Ovary (tissue), 9 donors: ENCODE data around the gene FLYWCH1. TPM values are rescaled to one million over a fixed set of nuclear protein-coding genes. Genes with fewer than 3 reads are reported as not detected.

Experiments used
- DNase-seq, 5 donors: peaks; one replicate each; pipeline ENCODE4 v3.0.0-alpha.2; 2019 to 2020
- H3K27ac ChIP-seq, 2 donors: fragments of 200-600 bp; one replicate each; pipeline versions ENCODE4 v1.5.1 to v1.8.0; 2019 to 2022
- H3K27me3 ChIP-seq: fragments of 200-600 bp; one replicate; pipeline ENCODE4 v1.8.0; 2022
- H3K36me3 ChIP-seq: fragments of 200-600 bp; sonication (generic); one replicate; pipeline ENCODE4 v1.5.1; 2019
- H3K4me1 ChIP-seq: one replicate; pipeline ENCODE4 v1.8.1; 2013; ENCODE audit warnings: mild to moderate bottlenecking, moderate library complexity; ENCODE audit not compliant: insufficient read depth
- H3K4me3 ChIP-seq: fragments of 200-600 bp; sonication (generic); one replicate; pipeline ENCODE4 v1.5.1; 2017
- H3K9me3 ChIP-seq, 2 donors: fragments of 200-600 bp in 1 of 2; sonication (generic) in 1 of 2; one replicate each; pipeline versions ENCODE4 v1.5.1 to v1.8.1; 2013 to 2019; ENCODE audit warnings: mild to moderate bottlenecking in 1 of 2, moderate library complexity in 1 of 2
- EP300 ChIP-seq: sonication (generic); formaldehyde crosslinking; IDR thresholded peaks from one replicate; pipeline ENCODE4 v1.6.1; 2017; ENCODE audit warnings: antibody characterized with exemption
- POLR2A ChIP-seq: fragments of 450-650 bp; IDR thresholded peaks from one replicate; pipeline ENCODE4 v1.6.1; 2017; ENCODE audit warnings: antibody characterized with exemption, mild to moderate bottlenecking, moderate library complexity
- WGBS, 3 donors: extraction: QIAGEN DNeasy Blood & Tissue Kit in 1 of 3; methylation state at CpG; one replicate each; pipeline versions ENCODE4 v1.1.5 to v1.1.7; 2013 to 2017; 5-methylcytosine and 5-hydroxymethylcytosine counted together
- intact Hi-C, 4 donors: fragments of 100-400 bp; cut with DNase I; formaldehyde crosslinking; loops; one replicate each; pipeline versions ENCODE4 v1.11.0 to v1.15.1; 2022 to 2023
- polyA plus RNA-seq, 2 donors: library from polyadenylated mRNA; stranded (reverse); fragments of 200-250 nt in 1 of 2; fragments of 350-450 nt in 1 of 2; fragmentation: Illumina TruSeq in 1 of 2; extraction: RNeasy Lipid Tissue Mini Kit (QIAGEN cat#74804) in 1 of 2; gene quantifications; one replicate each; pipeline ENCODE4 v1.2.3, GENCODE V29; 2013 to 2014
- total RNA-seq, 7 donors: library from RNA; depleted of rRNA in 2 of 7; stranded (reverse); fragments of >200 nt in 2 of 7; fragmentation: NEBNext Ultra II Directional in 3 of 7; extraction: Animal tissue kit (Norgen Biotek cat#: 25700) in 3 of 7; gene quantifications; one replicate each; pipeline versions ENCODE4 v1.1.0 to v1.2.4, GENCODE V29; 2016 to 2023
- TF ChIP-seq, protein P1 (sequence below), 3 donors: fragments of 450-650 bp in 2 of 3; fragments of 200-600 bp in 1 of 3; IDR thresholded peaks; one replicate each; pipeline versions ENCODE4 v1.5.1 to v1.8.0; 2016 to 2022; ENCODE audit warnings: antibody characterized with exemption in 3 of 3, mild to moderate bottlenecking in 1 of 3
- donor health status: DM: no; HTN: no; CAD: no; lungs with moderate emphysema.
- donor health status: DM: no; HTN: no; CAD: no.
- donor health status: Bipolar disorder and iron deficiency.
- donor health status: DM: yes; HTN: yes; CAD: no.
- donor health status: DM: no; HTN: no; CAD: no.
- donor health status: DM: yes; HTN: yes; CAD: no.

Gene FLYWCH1
- total and polyA plus RNA-seq, 9 donors: 2.2 to 66.9 (median 39.0) TPM

DNA sequence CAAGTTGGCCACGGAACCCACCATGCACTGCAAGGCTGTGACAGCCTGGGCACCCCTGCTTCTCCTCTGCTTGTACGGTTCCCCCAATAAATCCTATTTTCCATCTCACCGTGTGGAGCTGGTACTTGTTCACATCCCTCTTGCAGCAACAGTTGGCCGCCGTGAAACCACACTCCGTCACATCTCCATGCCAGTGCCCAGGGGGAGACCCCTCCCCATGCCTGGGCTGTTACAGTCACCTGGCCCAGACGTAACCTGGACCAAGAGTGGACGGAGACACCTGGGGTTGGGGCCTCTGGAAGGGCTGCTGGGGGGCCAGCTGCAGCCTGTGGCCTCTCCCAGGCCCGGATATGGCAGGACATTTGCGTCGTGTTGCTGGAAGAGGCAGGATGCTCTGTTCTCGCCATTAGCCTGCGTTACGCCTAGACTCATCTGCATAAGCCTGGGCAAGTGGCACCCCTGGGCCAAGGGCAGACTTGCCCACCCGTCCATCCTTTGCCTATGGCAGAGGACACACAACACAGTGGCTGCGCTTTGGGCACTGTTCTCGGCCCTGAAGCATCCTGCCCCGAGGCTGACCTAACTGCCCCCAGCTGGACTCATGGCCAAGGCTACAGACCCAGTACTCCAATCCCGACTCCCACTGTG, 38.1 kb downstream of the FLYWCH1 start:
- Histone ChIP-seq H3K36me3 (no peaks in the 10 kb centered on the region), H3K27ac (no peak overlapping the region), H3K27me3 (no peaks in the 10 kb centered on the region), H3K9me3 (no peaks in the 10 kb centered on the region), H3K4me1 (no peaks in the 10 kb centered on the region), H3K4me3 (no peak overlapping the region)
- no peak for DNase-seq
- TF ChIP-seq POLR2A: no peak
- TF ChIP-seq, protein P1, sequence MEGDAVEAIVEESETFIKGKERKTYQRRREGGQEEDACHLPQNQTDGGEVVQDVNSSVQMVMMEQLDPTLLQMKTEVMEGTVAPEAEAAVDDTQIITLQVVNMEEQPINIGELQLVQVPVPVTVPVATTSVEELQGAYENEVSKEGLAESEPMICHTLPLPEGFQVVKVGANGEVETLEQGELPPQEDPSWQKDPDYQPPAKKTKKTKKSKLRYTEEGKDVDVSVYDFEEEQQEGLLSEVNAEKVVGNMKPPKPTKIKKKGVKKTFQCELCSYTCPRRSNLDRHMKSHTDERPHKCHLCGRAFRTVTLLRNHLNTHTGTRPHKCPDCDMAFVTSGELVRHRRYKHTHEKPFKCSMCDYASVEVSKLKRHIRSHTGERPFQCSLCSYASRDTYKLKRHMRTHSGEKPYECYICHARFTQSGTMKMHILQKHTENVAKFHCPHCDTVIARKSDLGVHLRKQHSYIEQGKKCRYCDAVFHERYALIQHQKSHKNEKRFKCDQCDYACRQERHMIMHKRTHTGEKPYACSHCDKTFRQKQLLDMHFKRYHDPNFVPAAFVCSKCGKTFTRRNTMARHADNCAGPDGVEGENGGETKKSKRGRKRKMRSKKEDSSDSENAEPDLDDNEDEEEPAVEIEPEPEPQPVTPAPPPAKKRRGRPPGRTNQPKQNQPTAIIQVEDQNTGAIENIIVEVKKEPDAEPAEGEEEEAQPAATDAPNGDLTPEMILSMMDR (IDR thresholded peaks at IDR 0.05): no peak
- no peak for TF ChIP-seq EP300
- intact Hi-C loops: no loop called here
- 76 to 82% (median 80%) methylated on average over 19 of the region's 19 CpGs for WGBS, 3 donors

DNA sequence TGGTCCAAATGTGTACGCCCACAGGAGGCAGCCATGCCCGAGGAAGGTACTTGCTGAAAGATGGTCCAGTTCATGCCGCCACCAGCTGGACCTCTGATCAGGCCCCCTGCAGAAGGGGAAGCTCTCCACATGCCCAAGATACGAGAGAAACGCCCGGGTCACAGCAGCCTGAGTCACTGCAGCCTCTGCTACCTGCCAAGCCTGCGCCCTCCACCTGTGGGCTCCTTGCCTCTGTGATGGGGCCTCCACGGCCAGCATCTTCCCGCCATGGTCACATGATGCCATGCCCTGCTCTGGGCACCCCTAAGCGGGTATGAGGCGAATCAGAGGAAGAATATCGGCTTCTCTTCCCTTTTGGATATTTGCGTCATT, 38.6 kb downstream of the FLYWCH1 start:
- WGBS, 3 donors: 85 to 93% (median 91%) methylated on average over 12 to 13 of the region's 13 CpGs
- Histone ChIP-seq H3K36me3 (no peaks in the 10 kb centered on the region), H3K27ac (no peak overlapping the region), H3K27me3 (no peaks in the 10 kb centered on the region), H3K4me1 (no peaks in the 10 kb centered on the region), H3K9me3 (no peaks in the 10 kb centered on the region), H3K4me3 (no peak overlapping the region)
- TF ChIP-seq, protein P1 (IDR thresholded peaks at IDR 0.05): no peak
- no peak for TF ChIP-seq EP300
- no peak for TF ChIP-seq POLR2A
- intact Hi-C loops: no loop called here
- peak in 1 of 5 donors; percentile 12 for DNase-seq

DNA sequence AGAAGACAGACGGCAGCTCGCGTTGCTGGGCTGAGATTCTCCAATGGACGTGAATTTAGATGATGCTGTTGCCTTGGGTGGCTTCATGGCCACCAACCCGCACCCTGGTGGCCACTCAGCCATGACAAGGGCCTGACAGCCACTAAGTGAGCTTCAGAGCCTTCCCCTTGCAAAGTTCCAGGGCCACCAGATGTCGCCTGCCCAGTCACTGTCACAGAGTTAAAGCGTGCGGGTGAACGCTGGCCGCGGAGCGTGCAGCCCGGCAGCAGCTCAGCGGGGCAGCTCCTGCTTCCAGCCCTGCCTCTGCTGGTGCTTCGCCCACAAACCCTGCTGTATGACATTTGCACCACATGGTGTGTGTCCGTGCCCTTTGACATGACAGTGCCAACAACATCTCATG, 39.0 kb downstream of the FLYWCH1 start:
- no peak for TF ChIP-seq EP300
- TF ChIP-seq, protein P1 (IDR thresholded peaks at IDR 0.05): no peak
- TF ChIP-seq POLR2A: no peak
- H3K4me3 ChIP-seq: no peak overlapping the region
- intact Hi-C loops: no loop called here
- no peak for DNase-seq
- no peak overlapping the region for H3K27ac ChIP-seq
- no peaks in the 10 kb centered on the region for H3K4me1 ChIP-seq
- WGBS, 3 donors: 83 to 84% (median 83%) methylated on average over 16 of the region's 16 CpGs
- H3K27me3 ChIP-seq: no peaks in the 10 kb centered on the region
- no peaks in the 10 kb centered on the region for H3K36me3 ChIP-seq
- H3K9me3 ChIP-seq: no peaks in the 10 kb centered on the region

DNA sequence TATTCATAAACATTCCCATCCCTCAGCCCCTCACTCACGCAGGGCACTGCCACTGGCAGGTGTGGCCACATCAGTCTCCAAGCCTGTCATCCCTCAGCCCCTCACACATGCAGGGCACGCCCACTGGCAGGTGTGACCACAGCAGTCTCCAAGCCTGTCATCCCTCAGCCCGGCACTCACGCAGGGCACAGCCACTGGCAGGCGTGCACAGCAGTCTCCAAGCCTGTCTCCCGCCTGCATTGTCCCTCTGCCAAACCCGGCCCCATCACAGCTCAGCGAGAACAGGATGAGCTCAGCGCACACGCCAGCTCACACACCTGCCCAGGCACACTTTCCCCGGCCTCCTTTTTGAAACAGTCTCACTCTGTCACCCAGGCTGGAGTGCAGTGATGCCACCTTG, 40.9 kb downstream of the FLYWCH1 start:
- H3K9me3 ChIP-seq: no peaks in the 10 kb centered on the region
- H3K4me3 ChIP-seq: no peak overlapping the region
- no peak for DNase-seq
- no peak overlapping the region for H3K27ac ChIP-seq
- H3K36me3 ChIP-seq: no peaks in the 10 kb centered on the region
- H3K4me1 ChIP-seq: no peaks in the 10 kb centered on the region
- 54 to 78% (median 58%) methylated on average over 10 to 11 of the region's 11 CpGs for WGBS, 3 donors
- no peaks in the 10 kb centered on the region for H3K27me3 ChIP-seq
- TF ChIP-seq POLR2A (no peak), EP300 (no peak)
- TF ChIP-seq, protein P1 (IDR thresholded peaks at IDR 0.05): no peak
- intact Hi-C loops: no loop called here
